ENCODE results near the gene ICA1. TPM values are rescaled to one million over a fixed set of nuclear protein-coding genes. Genes with fewer than 3 reads are reported as not detected.
A peak's percentile ranks its signal among the peaks of the same experiment; 100 is the strongest.

ICA1 gene
- total RNA-seq, 1 experiment from 2014 or later: 28.8 TPM

DNA sequence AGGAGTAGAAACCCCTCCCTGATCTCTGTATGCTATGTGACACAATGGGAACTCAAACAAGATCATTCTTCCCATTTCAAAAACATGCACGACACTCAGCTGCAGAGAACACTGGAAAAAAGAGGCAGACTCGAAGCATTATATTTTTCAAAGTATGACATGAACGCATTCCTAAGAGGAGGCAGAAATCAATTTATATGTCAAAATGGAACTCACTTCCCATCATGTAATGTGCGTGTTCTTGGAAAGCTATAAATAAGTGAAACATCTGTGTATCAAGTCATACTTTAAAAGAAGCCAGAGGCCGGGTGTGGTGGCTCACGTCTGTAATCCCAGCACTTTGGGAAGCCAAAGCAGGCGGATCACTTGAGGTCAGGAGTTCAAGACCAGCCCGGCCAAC is 142.7 kb downstream of the ICA1 start:
- TF ChIP-seq CTCF (conservative IDR thresholded peaks at IDR 0.05): no peak
- WGBS (ENCODE audit: extremely low coverage, insufficient read length, low lambda C conversion rate): no CpG with 5 or more reads among the region's 8 CpGs
- H3K18ac ChIP-seq (ENCODE audit: insufficient read length, low read depth, low read length): no peak overlapping the region
- no peak overlapping the region for H3K9ac ChIP-seq (ENCODE audit: extremely low read depth, insufficient read length, low read length)
- H3K79me1 ChIP-seq (ENCODE audit: insufficient read depth, low read depth, low read length, poor library complexity, severe bottlenecking): no peaks in the 10 kb centered on the region
- no peaks in the 10 kb centered on the region for H3K9me3 ChIP-seq (ENCODE audit: control insufficient read depth, low read depth, low read length)
- no peaks in the 10 kb centered on the region for H3K79me2 ChIP-seq (ENCODE audit: insufficient read depth, low read length)
- H3K56ac ChIP-seq (ENCODE audit: insufficient read length, low read depth, low read length): no peak overlapping the region
- H2BK120ac ChIP-seq (ENCODE audit: low read depth, low read length, poor library complexity, severe bottlenecking): no peak overlapping the region
- no peak overlapping the region for H3K4me2 ChIP-seq (ENCODE audit: insufficient read depth, insufficient read length, low read length)
- no peaks in the 10 kb centered on the region for H3K27me3 ChIP-seq (ENCODE audit: insufficient read depth, low read length)
- Mint-ChIP-seq H3K9me3 (peaks cover 0 to 6% of the 10 kb centered on the region in 2 experiments; a peak in 2 of 5 replicates), H3K27ac (peak overlapping the region in 2 of 3 experiments; percentile 2 to 8; a peak in 2 of 7 replicates), H3K27me3 (ENCODE audit: low read depth) (no peaks in the 10 kb centered on the region), H3K4me3 (no peak overlapping the region), H3K36me3 (ENCODE audit: insufficient read depth in 1 of 3, low read depth in 3 of 3) (peaks cover 6 to 10% (median 8%) of the 10 kb centered on the region in 3 experiments), H3K4me1 (peaks cover 18 to 20% of the 10 kb centered on the region in 2 experiments)
- H4K5ac ChIP-seq (ENCODE audit: insufficient read length, low read depth, low read length): no peak overlapping the region
- H3K27ac ChIP-seq (ENCODE audit: insufficient read length, low read depth, low read length): no peak overlapping the region
- no peak overlapping the region for H3K14ac ChIP-seq (ENCODE audit: insufficient read depth, low read length)
- no peak overlapping the region for H3T11ph ChIP-seq (ENCODE audit: low read length)
- H2BK12ac ChIP-seq (ENCODE audit: insufficient read length, low read depth, low read length): no peak overlapping the region
- H4K8ac ChIP-seq (replicated peaks; ENCODE audit: insufficient read length, low read depth, low read length): no peak overlapping the region
- H2BK5ac ChIP-seq (ENCODE audit: insufficient read length, low read length): no peak overlapping the region
- H3K4me1 ChIP-seq (ENCODE audit: insufficient read depth, low read length): peaks cover 8% of the 10 kb centered on the region
- no peak for DNase-seq
- no peak overlapping the region for H2AFZ ChIP-seq (ENCODE audit: low read length)
- H2AK5ac ChIP-seq (ENCODE audit: insufficient read length, low read length): no peak overlapping the region
- no peak overlapping the region for H3K4ac ChIP-seq (ENCODE audit: low read depth, low read length)
- H3K23ac ChIP-seq (ENCODE audit: insufficient read length, low read depth, low read length): no peak overlapping the region
- H2BK15ac ChIP-seq (ENCODE audit: low read depth, low read length): no peak overlapping the region
- H3K23me2 ChIP-seq (ENCODE audit: insufficient read length, low read depth, low read length, poor library complexity, severe bottlenecking): no peaks in the 10 kb centered on the region
- H4K20me1 ChIP-seq (ENCODE audit: control insufficient read depth, insufficient read depth, insufficient read length): no peaks in the 10 kb centered on the region
- no peak overlapping the region for H2BK20ac ChIP-seq (ENCODE audit: low read depth, low read length, poor library complexity, severe bottlenecking)
- H4K91ac ChIP-seq (ENCODE audit: insufficient read length, low read depth, low read length): no peak overlapping the region

All from H9 (cell line).